ENCODE measurements around the gene CCNL2. TPM values are rescaled to one million over a fixed set of nuclear protein-coding genes. Genes with fewer than 3 reads are reported as not detected.

The CCNL2 gene
- total and polyA plus RNA-seq, 8 donors, result 49.2 to 409 (median 84.1) TPM

GRCh38 chr1:1437033-1437903, 38.1 kb upstream of the CCNL2 start:
- H3K4me1 ChIP-seq, result peaks cover 36 to 64% (median 45%) of the 10 kb centered on the region in 3 donors
- WGBS, 2 donors, result 34 to 49% methylated on average over 31 of the region's 31 CpGs
- peak overlapping the region; percentile 54 to 76 (median 58) for H3K4me3 ChIP-seq
- H3K27me3 ChIP-seq, result no peaks in the 10 kb centered on the region
- no peaks in the 10 kb centered on the region for H3K9me3 ChIP-seq
- no peaks in the 10 kb centered on the region for H3K36me3 ChIP-seq
- H3K27ac ChIP-seq, result peak overlapping the region; percentile 47 to 96 (median 60)
- no peak for FAIRE-seq
- peak in 1 of 4 donors; percentile 1 for ATAC-seq
- intact Hi-C loops (cut with DNase I), result loop anchor here in 1 of 3 donors (5.0 kb wide), 1 partner anchor 35 kb away; no protein-coding TSS in a partner anchor
- TF ChIP-seq, protein P1, sequence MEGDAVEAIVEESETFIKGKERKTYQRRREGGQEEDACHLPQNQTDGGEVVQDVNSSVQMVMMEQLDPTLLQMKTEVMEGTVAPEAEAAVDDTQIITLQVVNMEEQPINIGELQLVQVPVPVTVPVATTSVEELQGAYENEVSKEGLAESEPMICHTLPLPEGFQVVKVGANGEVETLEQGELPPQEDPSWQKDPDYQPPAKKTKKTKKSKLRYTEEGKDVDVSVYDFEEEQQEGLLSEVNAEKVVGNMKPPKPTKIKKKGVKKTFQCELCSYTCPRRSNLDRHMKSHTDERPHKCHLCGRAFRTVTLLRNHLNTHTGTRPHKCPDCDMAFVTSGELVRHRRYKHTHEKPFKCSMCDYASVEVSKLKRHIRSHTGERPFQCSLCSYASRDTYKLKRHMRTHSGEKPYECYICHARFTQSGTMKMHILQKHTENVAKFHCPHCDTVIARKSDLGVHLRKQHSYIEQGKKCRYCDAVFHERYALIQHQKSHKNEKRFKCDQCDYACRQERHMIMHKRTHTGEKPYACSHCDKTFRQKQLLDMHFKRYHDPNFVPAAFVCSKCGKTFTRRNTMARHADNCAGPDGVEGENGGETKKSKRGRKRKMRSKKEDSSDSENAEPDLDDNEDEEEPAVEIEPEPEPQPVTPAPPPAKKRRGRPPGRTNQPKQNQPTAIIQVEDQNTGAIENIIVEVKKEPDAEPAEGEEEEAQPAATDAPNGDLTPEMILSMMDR (IDR thresholded peaks at IDR 0.05), result no peak
- DNase-seq, result peak; percentile 30 to 84 (median 41)

DNA sequence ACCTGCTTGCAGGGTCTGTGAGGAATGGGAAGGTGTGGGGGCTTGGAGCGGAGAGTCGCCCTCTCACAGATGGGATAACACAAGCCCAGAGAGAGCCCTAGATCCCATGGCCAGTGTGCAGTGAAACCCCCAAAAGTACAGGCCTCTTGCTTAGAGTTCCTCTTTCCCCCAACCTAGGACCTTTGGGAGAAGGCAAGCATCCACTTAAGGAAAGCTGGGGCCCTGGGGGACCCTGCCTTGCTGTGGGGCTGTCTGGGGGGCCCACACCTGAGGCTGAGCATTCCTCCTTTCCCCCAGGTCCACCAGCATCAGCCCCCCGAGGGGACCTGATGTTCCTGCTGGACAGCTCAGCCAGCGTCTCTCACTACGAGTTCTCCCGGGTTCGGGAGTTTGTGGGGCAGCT, 37.5 kb upstream of the CCNL2 start:
- TF ChIP-seq, protein P1 (IDR thresholded peaks at IDR 0.05), result no peak
- intact Hi-C loops (cut with DNase I), result loop anchor here in 1 of 3 donors (5.0 kb wide), 1 partner anchor 34 kb away; no protein-coding TSS in a partner anchor
- peak overlapping the region; percentile 54 to 76 (median 58) for H3K4me3 ChIP-seq
- H3K9me3 ChIP-seq, result no peaks in the 10 kb centered on the region
- DNase-seq (no peak), ATAC-seq (no peak), FAIRE-seq (no peak)
- H3K36me3 ChIP-seq, result no peaks in the 10 kb centered on the region
- no peaks in the 10 kb centered on the region for H3K27me3 ChIP-seq
- H3K27ac ChIP-seq, result peak overlapping the region in 2 of 4 donors; percentile 41 to 96
- WGBS, 2 donors, result 45 to 54% methylated on average over 6 to 7 of the region's 7 CpGs
- peaks cover 34 to 70% (median 48%) of the 10 kb centered on the region in 3 donors for H3K4me1 ChIP-seq

- DNase-seq (peak in 5 of 6 donors; percentile 26 to 80 (median 45)), FAIRE-seq (no peak), ATAC-seq (no peak)
- Histone ChIP-seq H3K36me3 (no peaks in the 10 kb centered on the region), H3K27ac (peak overlapping the region; percentile 39 to 96 (median 88)), H3K4me1 (peaks cover 29 to 71% (median 48%) of the 10 kb centered on the region in 3 donors), H3K4me3 (peak overlapping the region; percentile 54 to 76 (median 58)), H3K9me3 (no peaks in the 10 kb centered on the region), H3K27me3 (no peaks in the 10 kb centered on the region)
- intact Hi-C loops (cut with DNase I), result loop anchor here in 1 of 3 donors (5.0 kb wide), 1 partner anchor 34 kb away; no protein-coding TSS in a partner anchor
- WGBS, 2 donors, result 3 to 7% methylated on average over 30 to 40 of the region's 40 CpGs
- TF ChIP-seq, protein P1 (IDR thresholded peaks at IDR 0.05), result no peak
These were observed 36.9 kb upstream of the CCNL2 start for GRCh38 chr1:1435911-1436629.

DNA sequence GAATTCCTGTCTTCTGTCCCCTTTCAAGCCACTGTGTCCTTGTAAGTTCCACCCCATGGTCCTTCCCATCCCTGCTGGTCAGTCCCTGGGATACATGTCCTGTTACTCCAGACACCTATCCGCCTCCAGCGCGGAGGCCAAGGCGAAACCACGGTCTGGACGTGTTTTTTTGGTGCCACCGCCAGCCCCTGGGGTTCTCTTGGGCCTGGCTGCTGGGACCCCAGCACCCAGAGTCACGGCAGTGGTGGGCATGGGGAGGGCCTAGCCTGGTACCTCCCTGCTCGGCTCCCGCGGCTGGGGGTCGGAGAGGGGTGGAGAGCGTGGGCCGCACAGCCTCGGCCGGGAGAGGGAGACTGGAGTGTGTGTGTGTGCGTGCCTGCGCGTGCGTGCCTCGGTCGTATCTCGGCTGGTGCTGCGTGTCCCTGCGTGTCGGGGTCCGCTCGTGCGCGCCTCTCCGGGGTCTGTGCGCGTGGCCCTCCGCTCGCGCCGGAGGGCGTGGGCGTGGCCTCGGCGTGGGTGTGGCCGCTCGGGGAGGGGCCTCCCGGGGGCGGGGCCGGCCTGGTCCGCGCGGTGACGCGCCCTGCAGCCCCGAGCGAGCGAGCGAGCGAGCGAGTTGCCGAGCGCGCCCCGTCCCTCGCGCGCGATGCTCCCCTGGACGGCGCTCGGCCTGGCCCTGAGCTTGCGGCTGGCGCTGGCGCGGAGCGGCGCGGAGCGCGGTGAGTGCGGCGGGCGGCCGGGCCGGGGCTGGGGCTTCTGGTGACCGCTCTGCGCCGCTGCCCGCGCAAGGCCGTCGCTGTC, 36.2 kb upstream of the CCNL2 start, which contains the start of gene VWA1:
TSS of gene VWA1 (plus strand) at position 585 of the 798 bp plus-strand sequence. CDS start at position 644, 59 bp downstream.
- WGBS, 2 donors, result 10 to 13% methylated on average over 63 to 89 of the region's 89 CpGs
- Histone ChIP-seq H3K9me3 (no peaks in the 10 kb centered on the region), H3K36me3 (no peaks in the 10 kb centered on the region), H3K4me3 (peak within 1 kb of the TSS; percentile 54 to 76 (median 58)), H3K4me1 (peaks cover 26 to 69% (median 49%) of the 10 kb centered on the region in 3 donors), H3K27me3 (no peaks in the 10 kb centered on the region), H3K27ac (peak within 1 kb of the TSS; percentile 81 to 96 (median 92))
- FAIRE-seq (no peak), DNase-seq (peak; percentile 69 to 95 (median 80)), ATAC-seq (peak; percentile 33 to 69 (median 46))
- intact Hi-C loops (cut with DNase I), result loop anchor here in 1 of 3 donors (5.0 kb wide), 1 partner anchor 33 kb away; no protein-coding TSS in a partner anchor
- TF ChIP-seq, protein P1 (IDR thresholded peaks at IDR 0.05), result no peak
